Measurements from ENCODE around the gene CPNE5.
"Not testable (repeated sequence)": the region's sequence is repeated elsewhere in the genome, so short reads cannot be mapped to it uniquely, and the experiment has no call there.

CPNE5 gene

GRCh38 chr6:36813047-36813446 lies 26.2 kb downstream of the CPNE5 start:
- not testable (repeated sequence) for FAIRE-seq

- FAIRE-seq, result no peak
These were observed 29.1 kb downstream of the CPNE5 start for GRCh38 chr6:36809941-36810803.

GRCh38 chr6:36809156-36809555 lies 30.1 kb downstream of the CPNE5 start:
- FAIRE-seq, result no peak

- FAIRE-seq, result no peak
These were observed 30.6 kb downstream of the CPNE5 start for GRCh38 chr6:36808634-36809033.

GRCh38 chr6:36807750-36808149 lies 31.5 kb downstream of the CPNE5 start:
- no peak for FAIRE-seq

- FAIRE-seq, result no peak
These were observed 32.1 kb downstream of the CPNE5 start for GRCh38 chr6:36807143-36807542.

- no peak for FAIRE-seq
These were observed 33.3 kb downstream of the CPNE5 start for GRCh38 chr6:36805917-36806316.

- no peak for FAIRE-seq
These were observed 34.0 kb downstream of the CPNE5 start for GRCh38 chr6:36805096-36805797.

GRCh38 chr6:36804563-36804962 lies 34.7 kb downstream of the CPNE5 start:
- no peak for FAIRE-seq

- no peak for FAIRE-seq
These were observed 35.3 kb downstream of the CPNE5 start for GRCh38 chr6:36803908-36804307.

- no peak for FAIRE-seq
These were observed 35.8 kb downstream of the CPNE5 start for GRCh38 chr6:36803482-36803881.

GRCh38 chr6:36800223-36801076 lies 38.8 kb downstream of the CPNE5 start:
- no peak for FAIRE-seq

GRCh38 chr6:36798852-36799251 lies 40.4 kb downstream of the CPNE5 start:
- no peak for FAIRE-seq

- no peak for FAIRE-seq
These were observed 41.6 kb downstream of the CPNE5 start for GRCh38 chr6:36797653-36798052.

GRCh38 chr6:36797055-36797454 lies 42.2 kb downstream of the CPNE5 start:
- FAIRE-seq, result no peak

- no peak for FAIRE-seq
These were observed 44.6 kb downstream of the CPNE5 start for GRCh38 chr6:36794713-36795065.

GRCh38 chr6:36793913-36794712 lies 45.1 kb downstream of the CPNE5 start:
- FAIRE-seq, result no peak

- no peak for FAIRE-seq
These were observed 45.8 kb downstream of the CPNE5 start for GRCh38 chr6:36793296-36793912.

- no peak for FAIRE-seq
These were observed 47.6 kb downstream of the CPNE5 start for GRCh38 chr6:36791521-36792135.

GRCh38 chr6:36791085-36791484 lies 48.2 kb downstream of the CPNE5 start:
- FAIRE-seq, result no peak

GRCh38 chr6:36788768-36789167 lies 50.5 kb downstream of the CPNE5 start:
- no peak for FAIRE-seq
